ENCODE measurements around the gene HAO2.

GRCh38 chr1:119330466-119331189 lies 38.0 kb upstream of the HAO2 start:
- TF ChIP-seq CTCF (IDR thresholded peaks at IDR 0.05) (no peak), POLR2AphosphoS5 (IDR thresholded peaks at IDR 0.05) (no peak), POLR2A (IDR thresholded peaks at IDR 0.05) (no peak)

Measured in breast epithelium (tissue), 3 donors.